ENCODE results near the gene WIPI1.
"Not testable (repeated sequence)": the region's sequence is repeated elsewhere in the genome, so short reads cannot be mapped to it uniquely, and the experiment has no call there.

The WIPI1 gene

GRCh38 chr17:68437979-68438822 lies 19.1 kb downstream of the WIPI1 start:
- no peak for DNase-seq

- peak; percentile 76 for DNase-seq
These were observed 21.1 kb downstream of the WIPI1 start for GRCh38 chr17:68435876-68436842.

- no peak for DNase-seq
These were observed 21.9 kb downstream of the WIPI1 start for GRCh38 chr17:68435361-68435760.

- no peak for DNase-seq
These were observed 23.3 kb downstream of the WIPI1 start for GRCh38 chr17:68433911-68434508.

- no peak for DNase-seq
These were observed 24.1 kb downstream of the WIPI1 start for GRCh38 chr17:68433211-68433610.

- no peak for DNase-seq
These were observed 25.0 kb downstream of the WIPI1 start for GRCh38 chr17:68432086-68432864.

- no peak for DNase-seq
These were observed 25.6 kb downstream of the WIPI1 start for GRCh38 chr17:68431661-68432071.

- no peak for DNase-seq
These were observed 26.2 kb downstream of the WIPI1 start for GRCh38 chr17:68431045-68431608.

- no peak for DNase-seq
These were observed 27.4 kb downstream of the WIPI1 start for GRCh38 chr17:68429881-68430280.

GRCh38 chr17:68428498-68429172 lies 28.7 kb downstream of the WIPI1 start:
- DNase-seq = no peak

- no peak for DNase-seq
These were observed 29.7 kb downstream of the WIPI1 start for GRCh38 chr17:68427575-68427974.

- DNase-seq = no peak
These were observed 31.3 kb downstream of the WIPI1 start for GRCh38 chr17:68425979-68426378.

- DNase-seq = no peak
These were observed 32.4 kb downstream of the WIPI1 start for GRCh38 chr17:68424861-68425260.

GRCh38 chr17:68424203-68424602 lies 33.1 kb downstream of the WIPI1 start:
- DNase-seq = no peak

GRCh38 chr17:68423251-68423650 lies 34.0 kb downstream of the WIPI1 start:
- DNase-seq = no peak

GRCh38 chr17:68422821-68423220 lies 34.5 kb downstream of the WIPI1 start:
- no peak for DNase-seq

- DNase-seq = no peak
These were observed 35.8 kb downstream of the WIPI1 start for GRCh38 chr17:68421486-68421885.

GRCh38 chr17:68420065-68420464 lies 37.2 kb downstream of the WIPI1 start:
- DNase-seq = no peak

GRCh38 chr17:68418876-68419275 lies 38.4 kb downstream of the WIPI1 start:
- no peak for DNase-seq

GRCh38 chr17:68417317-68417716 lies 40.0 kb downstream of the WIPI1 start:
- DNase-seq = no peak

GRCh38 chr17:68414901-68415300 lies 42.4 kb downstream of the WIPI1 start:
- DNase-seq = not testable (repeated sequence)
